ENCODE results near the gene CNGA3. TPM values are rescaled to one million over a fixed set of nuclear protein-coding genes. Genes with fewer than 3 reads are reported as not detected.

The CNGA3 gene
- total RNA-seq, result not detected in 2 replicates

DNA sequence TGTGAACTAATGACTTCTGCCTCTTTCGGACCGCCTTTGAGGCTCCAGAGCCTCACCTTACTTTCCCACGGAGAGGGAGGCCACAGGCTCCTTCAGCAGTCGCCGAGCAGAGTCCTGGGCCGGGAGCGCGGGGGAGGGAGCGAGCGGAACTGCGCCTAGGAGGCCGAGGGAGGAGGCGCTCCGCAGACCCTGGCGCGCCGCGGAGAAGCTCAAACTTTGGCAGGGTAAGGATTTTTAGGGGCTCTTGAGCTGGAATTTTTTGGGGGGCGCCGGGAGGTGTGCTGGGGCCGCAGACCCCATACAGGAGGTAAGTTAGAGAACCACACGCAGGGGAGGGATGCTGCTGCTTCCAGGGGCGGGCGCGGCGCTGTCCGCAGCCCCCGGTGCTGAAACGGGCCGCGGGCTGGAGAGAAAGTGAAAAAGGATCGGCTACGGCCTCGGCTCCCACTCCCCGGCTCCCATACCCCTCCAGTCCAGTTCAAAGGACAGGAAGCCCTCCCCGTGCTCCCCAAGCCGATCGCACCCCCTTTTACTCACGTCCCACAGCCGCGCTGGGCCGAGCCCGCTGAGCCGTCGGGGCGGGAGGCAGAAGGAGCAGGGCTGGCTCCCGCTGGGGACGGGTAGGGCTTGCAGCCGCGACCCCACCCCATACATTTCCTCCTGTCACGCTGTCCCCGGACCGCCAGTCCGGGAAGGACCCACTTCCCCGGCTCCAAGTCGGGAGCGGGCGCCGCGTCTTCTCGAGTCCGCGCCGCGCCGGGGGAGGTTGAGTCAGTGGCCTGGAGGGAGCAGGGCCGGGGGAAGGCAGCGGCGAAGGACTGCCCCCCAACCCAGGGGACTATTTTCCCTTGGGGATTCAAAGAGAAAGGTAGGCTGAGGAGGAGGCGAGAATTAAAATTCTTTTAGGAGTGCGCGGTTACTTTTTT, at the start of gene CNGA3:
CNGA3 (plus strand) TSS at position 146 of the 926 bp plus-strand sequence. CDS start 23,520 bp downstream, outside the sequence.

DNA sequence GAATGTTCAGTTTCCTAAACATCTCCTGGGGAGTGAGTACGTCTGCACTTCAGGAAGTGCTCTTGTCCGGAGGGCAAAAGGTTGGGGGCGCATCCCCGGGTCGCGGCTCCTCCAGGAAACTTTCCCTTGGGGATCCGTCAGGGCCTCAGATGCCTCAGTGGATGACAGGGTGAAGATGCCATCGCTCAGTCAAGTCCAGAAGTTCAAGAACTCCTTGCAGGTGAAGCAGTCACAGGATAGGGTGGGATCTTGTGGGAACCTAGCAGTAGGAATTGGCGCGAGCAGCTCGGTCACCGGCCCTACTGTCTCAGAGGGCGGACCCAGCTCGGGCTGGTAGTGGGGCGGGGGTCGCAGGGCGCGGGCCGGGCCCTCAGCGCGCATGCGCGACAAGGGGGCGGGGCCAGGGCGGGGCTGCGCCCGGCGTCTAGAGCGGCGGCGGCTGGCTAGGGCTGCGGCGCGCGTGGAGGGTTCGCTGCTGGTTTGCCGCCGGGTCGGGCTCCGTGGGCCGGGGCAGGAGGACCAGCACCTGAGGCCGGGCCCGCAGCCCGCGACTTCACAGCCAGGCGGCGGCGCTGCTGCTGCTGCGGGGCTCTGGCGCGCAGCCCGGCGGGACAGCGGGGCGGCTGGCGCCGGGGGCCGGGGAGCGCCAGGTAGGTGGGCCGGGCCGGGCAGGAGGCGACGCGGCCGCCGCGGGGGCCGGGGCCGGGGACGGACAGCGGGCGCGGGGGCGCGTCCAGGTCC, 98.3 kb downstream of the CNGA3 start, which contains the start of gene INPP4A:
INPP4A (plus strand) TSS at position 423 of the 741 bp plus-strand sequence. CDS start 75,191 bp downstream, outside the sequence.

Other genes starting within 250 kb of the CNGA3 start
- 17.9 and 30.2 TPM in 2 replicates for gene INPP4A, start 98.4 kb downstream of the CNGA3 start, total RNA-seq